Measurements from ENCODE around the gene CALHM6.
"Not testable (repeated sequence)": the region's sequence is repeated elsewhere in the genome, so short reads cannot be mapped to it uniquely, and the experiment has no call there.

The CALHM6 gene

DNA sequence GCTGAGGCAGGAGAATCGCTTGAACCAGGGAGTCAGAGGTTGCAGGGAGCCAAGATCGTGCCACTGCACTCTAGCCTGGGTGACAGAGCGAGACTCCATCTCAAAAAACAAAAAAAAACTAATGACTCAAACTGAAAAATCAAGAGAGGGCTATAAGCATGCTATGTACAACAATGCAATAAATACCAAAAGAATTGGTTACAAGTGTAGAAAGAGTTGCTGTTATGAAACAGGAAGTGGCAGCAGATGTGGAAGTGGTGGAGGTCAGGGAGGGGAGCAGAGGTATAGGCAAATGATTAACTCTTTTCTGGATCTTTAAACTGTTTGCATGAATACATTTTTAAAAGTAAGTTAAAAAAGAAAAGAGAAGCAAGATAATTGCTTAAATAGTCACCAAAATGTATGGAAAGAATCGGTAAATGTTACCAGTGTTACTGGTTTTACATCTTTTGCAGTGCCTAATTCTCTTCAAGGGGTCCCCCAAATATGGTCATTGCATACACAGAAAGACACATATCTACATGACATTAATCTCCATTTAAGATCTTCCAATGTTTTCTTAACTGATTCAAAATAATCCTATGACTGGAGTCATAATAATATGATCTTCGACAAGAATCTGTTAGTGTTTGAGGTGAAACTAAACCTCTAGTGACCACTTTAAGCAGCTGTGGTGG lies 15.0 kb downstream of the CALHM6 start:
- DNase-seq (ENCODE audit: low read depth) = no peak

DNA sequence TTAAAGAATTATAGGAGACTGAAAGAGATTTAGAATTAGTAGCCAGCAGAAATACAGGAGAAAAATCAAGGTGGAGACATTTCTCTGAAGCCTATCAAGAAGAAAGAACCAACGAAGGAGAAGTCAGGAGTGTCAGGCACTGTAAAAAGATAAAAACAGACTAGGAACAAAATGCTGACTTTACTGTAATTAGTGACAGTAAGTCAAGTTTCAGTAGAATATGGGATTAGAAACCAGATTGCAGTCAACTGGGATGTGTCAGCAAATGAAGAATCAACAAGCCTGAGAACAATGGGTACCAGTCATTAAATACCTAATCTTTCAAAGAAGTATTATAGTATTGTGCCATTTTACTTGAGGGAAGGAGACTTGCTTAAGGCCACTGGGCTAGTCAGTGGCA lies 21.6 kb downstream of the CALHM6 start:
- DNase-seq (ENCODE audit: low read depth) = no peak

DNA sequence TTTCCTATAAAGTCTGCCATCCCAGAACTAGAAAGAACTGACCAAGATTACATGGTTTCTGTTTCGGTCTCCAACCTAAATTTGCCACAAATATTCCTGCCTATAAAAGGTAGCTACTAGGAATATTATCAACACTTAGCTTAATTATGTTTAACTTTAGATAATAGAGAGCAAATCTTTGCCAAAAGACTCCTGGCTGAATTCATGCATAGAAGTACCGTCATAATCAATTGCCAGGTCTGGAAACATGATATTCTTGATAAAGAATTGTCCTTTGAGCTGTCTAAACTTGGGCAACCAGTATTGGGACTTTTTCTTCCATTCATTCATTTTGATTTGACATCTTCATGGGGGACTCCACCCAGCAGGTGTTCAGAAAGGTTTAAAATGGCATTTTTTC lies 22.4 kb downstream of the CALHM6 start:
- DNase-seq (ENCODE audit: low read depth) = no peak

DNA sequence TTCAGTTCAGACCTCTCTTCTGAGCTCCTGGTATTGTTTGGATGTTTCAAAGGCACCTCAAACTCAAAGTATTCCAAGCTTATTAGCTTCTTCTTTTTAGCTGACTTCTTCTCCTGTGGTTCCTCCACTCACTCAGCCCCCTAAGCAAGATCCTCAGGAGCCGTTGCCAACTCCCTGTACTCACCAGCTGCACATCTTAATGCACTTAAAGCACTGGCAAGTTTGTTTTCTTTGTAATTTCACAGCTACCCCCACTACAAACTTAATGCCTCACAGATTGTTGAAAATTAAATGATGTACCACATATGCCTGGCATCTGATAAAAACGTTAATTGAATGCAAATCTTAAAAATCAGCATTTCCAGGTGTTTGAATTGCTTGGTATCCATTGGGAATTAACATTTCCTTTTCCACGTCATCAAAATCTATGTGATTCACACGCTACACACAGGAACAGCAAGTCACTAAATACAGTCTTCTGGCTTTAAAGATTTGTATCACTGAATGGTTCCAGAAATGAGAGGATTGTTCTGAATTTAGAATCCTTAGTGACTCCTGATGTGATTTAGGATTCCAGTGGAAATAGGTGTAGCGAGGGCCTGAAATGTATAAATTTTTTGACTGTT lies 24.5 kb downstream of the CALHM6 start:
- DNase-seq (ENCODE audit: low read depth) = no peak

DNA sequence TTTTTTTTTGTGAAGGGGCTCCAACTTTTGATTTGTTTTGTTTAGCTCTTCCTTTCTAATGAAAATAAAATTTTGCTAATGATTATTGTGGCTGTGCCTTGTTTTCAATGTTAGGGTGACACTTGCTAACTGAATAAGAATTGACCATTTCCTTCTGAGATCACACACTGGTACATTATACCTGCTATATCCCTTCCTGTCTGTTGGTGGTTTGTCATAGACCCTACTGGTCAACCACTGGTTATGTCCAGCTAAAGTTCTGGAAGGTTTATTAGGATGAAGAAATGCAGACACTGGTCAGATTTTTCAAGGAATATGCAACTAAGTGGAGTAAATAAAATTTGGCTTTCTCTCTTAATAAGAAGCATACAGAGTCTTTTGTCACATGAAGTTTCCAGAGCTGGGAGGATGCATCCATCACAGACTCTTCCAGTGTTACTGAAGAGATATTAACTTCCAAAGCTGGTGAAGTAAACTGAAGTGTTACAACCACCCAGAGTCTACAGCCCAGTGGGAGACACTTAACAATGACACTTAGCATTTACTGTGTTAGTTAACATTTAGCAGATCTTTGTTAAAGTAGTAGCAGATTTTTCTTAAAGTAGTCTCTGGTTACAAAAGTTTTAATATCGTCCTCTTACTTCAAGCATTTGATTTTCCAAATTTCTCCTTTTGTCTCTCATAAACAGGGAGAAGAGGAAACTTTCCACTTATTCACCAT lies 30.6 kb downstream of the CALHM6 start:
- DNase-seq (ENCODE audit: low read depth) = no peak

DNA sequence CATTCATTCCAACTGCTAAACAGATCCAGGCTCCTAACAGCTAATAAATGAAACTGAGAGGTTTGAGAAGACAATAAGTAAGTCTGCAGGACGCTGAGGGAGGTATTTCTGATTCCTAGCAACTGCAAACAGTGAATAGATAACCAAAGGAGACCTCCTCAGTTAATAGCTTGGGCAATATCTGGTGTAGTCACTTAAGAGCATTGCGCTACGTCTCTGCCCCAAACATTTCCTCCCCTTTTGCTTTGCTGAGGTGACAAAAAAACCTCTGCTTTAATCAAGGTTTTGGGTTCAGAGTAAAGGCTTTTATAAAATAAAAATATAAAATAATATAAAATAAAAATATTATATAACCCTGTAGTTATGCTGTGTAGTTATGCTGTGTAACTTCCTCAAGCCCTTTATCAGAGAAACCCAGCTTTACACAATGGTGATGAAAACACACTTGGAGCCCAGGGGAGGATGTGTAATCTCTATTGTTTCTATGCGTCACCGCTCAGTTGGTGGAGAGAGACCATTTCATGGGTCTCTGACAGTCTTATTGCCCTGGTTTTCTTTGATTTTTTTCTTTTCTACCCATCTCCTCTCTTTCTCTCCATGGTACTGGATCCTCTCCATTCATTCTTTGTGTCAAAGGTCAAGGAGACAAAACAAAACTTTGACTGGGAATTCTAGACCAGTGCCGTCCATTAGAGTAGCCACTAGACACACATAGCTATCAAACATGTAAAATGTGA lies 31.3 kb downstream of the CALHM6 start:
- no peak for DNase-seq (ENCODE audit: low read depth)

DNA sequence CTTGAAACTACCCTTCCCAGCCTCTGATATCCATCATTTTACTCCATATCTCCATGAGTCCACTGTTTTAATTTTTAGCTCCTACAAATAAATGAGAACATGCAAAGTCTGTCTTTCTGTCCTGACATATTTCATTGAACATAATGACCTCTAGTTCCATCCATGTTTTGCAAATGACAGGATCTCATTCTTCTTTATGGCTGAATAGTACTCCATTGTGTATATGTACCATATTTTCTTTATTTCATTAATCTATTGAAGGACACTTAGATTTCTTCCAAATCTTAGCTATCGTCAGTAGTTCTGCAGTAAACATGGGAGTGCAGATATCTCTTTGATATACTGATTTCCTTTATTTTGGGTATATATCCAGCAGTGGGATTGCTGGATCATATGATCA lies 34.0 kb downstream of the CALHM6 start:
- DNase-seq (ENCODE audit: low read depth) = not testable (repeated sequence)

DNA sequence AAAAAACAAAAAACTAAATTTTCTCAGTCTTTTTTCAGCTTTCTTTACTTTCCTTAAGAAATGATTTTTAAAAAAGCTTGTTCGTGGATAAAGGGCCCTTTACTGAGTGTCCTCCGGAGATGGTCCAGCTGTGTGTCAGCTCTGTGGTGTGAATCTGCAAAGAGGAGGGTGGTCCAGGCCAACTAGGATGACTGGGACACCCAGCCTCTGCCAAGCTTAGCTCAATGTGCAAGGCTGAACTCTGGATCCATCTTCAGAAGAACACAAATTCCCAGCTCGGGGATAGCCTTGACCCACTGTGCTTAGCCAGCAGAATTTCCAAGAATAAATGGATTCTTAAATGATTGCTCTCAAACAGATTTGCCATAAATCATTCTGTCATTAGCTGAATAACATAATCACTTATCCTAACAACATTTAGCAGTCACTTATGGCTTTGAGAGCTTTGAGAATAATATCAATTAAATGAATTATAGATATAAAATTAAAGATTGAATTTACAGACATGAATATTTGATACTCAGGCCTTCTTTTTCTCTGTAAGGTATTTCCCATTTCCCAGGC lies 36.0 kb downstream of the CALHM6 start:
- no peak for DNase-seq (ENCODE audit: low read depth)

DNA sequence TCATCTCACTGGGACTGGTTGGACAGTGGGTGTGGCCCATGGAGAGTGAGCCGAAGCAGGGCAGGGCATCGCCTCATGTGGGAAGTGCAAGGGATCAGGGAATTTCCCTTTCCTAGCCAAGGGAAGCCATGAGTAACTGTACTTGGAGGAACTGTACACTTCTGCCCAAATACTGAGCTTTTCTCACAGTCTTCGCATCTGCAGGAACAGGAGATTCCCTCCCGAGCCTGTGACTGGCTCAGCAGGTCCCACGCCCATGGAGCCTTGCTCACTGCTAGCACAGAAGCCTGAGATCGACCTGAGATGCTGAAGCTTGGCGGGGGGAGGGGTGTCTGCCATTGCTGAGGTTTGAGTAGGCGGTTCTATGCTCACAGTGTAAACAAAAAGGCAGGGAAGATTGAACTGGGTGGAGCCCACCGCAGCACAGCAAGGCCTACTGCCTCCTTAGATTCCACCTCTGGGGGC lies 39.8 kb downstream of the CALHM6 start:
- DNase-seq (ENCODE audit: low read depth) = no peak

DNA sequence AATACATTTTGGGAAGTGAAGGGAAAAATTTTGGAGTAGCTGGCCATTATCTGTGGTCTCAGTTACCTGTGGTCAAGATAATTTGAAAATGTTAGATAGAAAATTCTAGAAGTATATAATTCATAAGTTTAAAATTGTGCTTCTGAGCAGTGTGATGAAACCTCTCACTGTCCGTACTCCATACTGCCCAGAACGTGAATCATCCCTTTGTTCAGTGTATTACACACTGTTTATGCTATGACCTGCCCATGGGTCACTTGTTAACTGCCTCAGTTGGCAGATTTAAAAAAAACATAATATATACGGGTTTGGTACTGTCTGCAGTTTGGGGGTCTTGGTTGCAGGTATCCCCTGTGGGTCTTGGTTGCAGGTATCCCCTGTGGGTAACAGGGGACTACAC lies 46.1 kb downstream of the CALHM6 start:
- no peak for DNase-seq (ENCODE audit: low read depth)

DNA sequence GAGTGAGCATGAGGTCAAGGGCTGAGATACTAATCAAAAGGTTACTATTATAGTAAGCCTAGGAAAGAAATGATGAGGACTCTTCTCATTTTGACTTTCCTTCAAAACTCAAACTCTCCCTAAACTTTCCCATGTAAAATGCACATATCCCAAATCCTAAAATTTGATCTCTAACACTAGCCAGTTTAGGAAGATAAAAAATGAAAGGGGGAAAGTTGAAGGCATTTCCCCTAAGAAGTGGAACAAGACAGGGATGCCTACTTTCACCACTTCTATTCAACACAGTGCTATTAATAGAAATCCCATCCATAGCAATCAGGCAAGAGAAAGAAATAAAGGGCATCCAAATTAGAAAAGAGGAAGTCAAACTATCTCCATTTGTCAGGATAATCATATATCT lies 47.4 kb downstream of the CALHM6 start:
- DNase-seq (ENCODE audit: low read depth) = no peak

DNA sequence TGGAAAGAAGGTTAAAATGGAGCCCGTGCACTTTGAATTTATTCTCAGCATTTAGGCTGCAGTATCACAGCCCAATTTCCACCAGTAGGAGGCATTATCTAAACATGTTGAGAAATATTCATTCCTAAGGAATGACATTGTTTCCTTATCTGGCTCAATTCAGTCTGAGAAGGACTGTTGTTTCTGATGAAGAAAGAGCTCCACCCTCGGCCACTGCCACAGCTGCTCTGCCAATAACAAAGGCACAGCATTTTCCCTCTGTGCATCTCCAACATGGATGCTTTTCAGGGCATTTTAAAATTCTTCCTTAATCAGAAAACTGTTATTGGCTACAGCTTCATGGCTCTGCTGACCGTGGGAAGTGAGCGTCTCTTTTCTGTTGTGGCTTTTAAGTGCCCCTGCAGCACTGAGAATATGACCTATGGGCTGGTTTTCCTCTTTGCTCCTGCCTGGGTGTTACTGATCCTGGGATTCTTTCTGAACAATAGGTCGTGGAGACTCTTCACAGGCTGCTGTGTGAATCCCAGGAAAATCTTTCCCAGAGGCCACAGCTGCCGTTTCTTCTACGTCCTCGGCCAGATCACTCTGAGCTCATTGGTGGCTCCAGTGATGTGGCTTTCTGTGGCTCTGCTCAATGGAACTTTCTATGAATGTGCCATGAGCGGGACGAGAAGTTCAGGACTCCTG lies 50.4 kb downstream of the CALHM6 start, which contains the start of gene CALHM5:
CALHM5 (plus strand) TSS at position 216 of the 687 bp plus-strand sequence; CDS start at position 274, 58 bp downstream.
- no peak for DNase-seq (ENCODE audit: low read depth)

DNA sequence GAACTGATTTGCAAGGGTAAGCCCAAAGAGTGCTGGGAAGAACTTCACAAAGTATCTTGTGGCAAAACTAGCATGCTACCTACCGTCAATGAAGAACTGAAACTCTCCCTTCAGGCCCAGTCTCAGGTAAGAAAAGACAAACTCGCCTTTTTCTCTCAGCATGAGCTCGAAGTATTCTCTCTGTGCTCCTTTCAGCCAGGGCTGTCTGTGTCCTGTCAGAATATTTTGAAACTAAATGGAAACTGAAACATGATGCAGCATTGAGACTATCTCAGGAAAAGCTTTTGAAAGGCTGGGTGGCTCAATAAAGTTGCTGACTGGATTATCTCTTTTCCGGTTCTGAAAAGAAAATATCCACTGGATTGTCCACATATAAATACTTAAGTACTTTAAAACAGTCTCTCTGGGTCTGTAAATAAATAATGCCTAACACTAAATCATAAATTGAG lies 51.0 kb downstream of the CALHM6 start:
- DNase-seq (ENCODE audit: low read depth) = no peak

DNA sequence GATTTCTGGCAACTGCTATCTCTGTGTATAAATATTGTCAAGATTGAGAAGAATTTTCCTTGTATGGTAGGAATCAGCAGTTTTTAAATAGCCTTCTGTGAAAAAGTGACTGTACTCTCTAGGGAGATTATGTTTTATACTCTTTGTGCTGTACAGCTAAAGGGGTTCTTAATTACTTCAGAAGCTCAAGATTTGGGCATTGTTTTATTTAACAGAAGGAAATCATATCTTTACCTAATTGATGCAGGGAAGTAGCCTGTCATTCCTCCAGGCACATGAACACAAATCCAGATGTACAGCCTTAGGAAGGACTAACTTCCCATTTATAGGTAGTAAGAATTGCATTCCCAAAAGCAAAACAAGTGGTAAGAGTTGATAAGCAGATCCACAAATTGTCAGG lies 51.6 kb downstream of the CALHM6 start:
- DNase-seq (ENCODE audit: low read depth) = no peak

All from activated T-helper 1 cell treated with Interleukin-2 at 50 U/mL for 16 hours (primary cell).